ENCODE results near the gene TNFRSF1A.
"Not testable (repeated sequence)": the region's sequence is repeated elsewhere in the genome, so short reads cannot be mapped to it uniquely, and the experiment has no call there.

Gene TNFRSF1A

DNA sequence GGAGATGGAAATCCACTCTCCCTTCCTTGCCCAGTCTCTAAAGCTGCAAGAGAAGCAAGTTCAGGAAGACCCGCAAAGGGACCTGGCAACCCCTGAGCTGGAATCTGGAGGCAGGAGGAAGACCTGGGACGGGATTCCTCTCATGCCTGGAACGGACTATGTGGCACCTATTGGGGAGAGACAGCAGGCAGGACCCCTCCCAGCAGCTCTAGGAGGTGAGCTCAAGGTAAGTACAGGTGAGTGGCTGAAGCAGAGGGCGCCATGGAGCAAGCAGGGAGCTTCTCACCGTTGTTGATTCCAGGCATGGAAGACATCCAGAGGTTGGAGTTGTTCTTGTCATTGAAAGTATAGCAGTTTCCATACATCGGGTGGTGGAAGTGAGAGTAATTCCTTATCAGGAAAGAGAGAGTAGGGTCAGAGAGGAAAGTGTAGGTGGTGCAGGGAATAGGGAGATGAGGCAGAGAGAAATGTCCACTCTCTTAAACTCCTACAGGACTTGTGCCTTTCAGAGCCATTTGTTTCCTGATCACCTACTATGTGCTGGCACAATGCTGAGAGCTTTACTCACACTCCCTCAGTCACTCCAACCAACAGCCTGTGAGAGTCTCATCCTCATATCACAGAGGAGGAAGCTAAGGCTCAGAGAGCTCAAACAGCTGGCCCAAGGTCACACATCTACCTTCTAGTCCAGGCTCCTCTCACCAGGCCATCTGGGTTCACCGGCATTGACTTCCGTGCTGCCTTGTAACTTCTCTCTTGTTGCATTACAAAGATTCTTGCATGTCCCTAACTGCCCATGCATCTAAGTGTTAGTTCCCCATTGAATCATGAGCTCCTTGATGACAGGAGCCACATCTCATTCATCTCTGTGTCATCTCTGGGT, 13.9 kb upstream of the TNFRSF1A start:
- DNase-seq: no peak

DNA sequence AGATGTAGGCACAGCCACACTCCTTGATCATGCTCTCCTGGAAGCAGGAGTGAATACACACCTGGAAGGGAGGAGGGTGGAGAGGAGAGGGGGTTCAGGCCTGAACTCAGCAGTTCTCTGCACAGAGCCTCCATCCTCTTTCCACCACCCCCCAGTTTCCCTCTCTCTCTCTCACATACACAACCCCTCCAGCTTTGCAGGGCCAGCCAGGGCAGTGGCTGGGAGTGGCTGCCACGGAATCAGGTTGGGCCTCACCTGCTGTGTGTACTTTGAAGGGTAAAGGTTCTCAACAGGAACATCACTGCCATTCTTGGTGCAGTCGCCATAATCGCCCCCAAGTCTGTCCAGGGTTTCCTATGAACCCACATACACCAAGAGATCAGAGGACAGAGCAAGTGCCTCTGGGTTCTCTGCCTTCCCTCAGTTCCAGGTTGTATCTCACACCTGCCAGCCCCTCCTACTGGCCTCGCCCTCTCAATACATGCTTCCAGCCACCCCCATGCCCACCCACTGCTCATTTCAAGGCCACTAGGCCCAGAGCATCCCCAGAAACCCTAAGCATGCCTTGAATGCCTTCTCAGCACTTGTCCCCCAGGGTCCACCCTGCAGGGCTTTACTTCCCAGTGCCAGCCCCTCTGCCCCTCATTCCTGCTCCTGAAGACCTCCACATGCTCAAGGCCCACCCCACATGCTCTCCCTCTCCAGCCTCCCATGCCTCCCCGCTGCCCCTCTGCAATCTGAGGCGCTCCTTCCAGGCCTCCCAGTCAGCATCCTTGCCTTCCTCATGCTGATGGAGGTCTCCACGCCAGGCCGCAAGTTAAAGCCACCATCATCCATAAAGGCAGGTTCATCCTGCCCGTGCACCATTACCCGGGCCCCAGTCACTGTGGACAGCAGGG, 12.9 kb upstream of the TNFRSF1A start:
- DNase-seq: no peak

- no peak for DNase-seq
Measured at GRCh38 chr12:6352193-6353173, 10.6 kb upstream of the TNFRSF1A start.

GRCh38 chr12:6351622-6352021, 9.7 kb upstream of the TNFRSF1A start:
- DNase-seq: no peak

DNA sequence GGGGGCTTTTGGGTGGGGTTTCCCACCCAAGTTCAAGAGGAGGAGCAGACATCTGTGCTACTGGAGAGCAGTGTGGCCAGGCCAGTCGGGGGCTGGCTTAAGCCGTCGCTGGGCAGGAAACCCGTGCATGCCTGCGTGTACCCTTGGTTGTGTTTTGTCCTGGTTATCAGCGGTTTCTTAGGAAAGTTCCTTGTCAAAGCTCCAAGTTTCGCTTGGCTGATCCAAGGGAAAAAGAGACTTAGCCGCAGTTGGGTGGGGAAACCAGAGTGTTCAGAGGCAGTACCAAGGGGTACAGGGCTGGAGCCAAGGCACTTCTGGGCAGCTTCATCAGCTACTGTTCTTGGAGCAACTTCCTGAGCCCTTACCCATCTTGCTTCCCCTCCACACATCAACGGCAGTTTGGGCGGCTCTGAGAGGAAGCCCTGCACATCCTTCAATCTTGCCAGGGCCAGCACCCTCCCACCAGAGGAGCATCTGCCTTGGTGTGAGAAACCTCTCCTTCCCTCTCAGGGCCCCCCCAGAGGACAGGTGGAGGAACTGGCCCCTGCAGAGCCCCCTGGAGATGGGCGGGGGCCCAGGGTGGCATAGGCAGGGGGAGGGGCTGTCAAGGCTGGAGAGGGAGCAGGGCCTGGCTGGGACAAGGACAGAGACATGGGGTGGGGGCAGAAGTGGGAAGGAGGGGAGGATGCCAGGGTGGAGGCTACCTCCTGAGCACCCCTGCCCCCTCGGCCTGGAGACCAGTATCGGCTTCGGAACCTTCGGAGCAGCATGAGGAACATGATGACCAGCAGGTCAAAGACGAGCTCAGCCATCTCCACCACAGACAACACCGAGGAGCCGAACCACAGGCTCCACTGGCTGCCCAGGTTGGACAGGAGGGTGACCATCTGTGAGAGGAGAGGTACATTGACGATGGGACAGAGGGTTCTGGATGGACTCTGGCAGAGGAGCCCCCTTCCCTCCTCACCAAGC, 5.8 kb upstream of the TNFRSF1A start:
- no peak for DNase-seq

GRCh38 chr12:6346942-6347341, 5.1 kb upstream of the TNFRSF1A start:
- no peak for DNase-seq

GRCh38 chr12:6346235-6346832, 4.5 kb upstream of the TNFRSF1A start:
- DNase-seq: no peak

- DNase-seq: peak; percentile 67
Measured at GRCh38 chr12:6345319-6346091, 3.6 kb upstream of the TNFRSF1A start.

DNA sequence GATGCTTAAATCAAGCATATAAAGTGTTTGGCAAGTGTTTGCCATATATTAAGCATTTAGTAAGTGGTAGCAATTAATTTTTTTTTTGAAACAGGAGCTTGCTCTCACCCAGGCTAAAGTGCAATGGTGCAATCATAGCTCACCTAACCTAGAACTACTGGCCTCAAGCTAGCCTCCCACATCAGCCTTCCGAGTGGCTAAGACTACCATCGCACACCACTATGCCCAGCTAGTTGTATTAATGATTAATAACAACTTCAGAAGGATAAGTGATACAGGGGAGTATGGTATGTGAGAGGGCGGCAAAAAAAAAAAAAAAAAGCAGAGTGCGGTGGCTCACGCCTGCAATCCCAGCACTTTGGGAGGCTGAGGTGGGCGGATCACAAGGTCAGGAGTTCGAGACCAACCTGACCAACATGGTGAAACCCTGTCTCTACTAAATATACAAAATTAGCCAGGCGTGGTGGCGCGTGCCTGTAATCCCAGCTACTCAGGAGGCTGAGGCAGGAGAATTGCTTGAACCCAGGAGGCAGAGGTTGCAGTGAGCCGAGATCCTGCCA, 2.3 kb upstream of the TNFRSF1A start:
- not testable (repeated sequence) for DNase-seq

GRCh38 chr12:6343518-6343917, 1.6 kb upstream of the TNFRSF1A start:
- DNase-seq: no peak

- DNase-seq: no peak
Measured at GRCh38 chr12:6342140-6342889, 439 bp upstream of the TNFRSF1A start.

- no peak for DNase-seq
Measured at GRCh38 chr12:6340745-6341416, 995 bp downstream of the TNFRSF1A start.

DNA sequence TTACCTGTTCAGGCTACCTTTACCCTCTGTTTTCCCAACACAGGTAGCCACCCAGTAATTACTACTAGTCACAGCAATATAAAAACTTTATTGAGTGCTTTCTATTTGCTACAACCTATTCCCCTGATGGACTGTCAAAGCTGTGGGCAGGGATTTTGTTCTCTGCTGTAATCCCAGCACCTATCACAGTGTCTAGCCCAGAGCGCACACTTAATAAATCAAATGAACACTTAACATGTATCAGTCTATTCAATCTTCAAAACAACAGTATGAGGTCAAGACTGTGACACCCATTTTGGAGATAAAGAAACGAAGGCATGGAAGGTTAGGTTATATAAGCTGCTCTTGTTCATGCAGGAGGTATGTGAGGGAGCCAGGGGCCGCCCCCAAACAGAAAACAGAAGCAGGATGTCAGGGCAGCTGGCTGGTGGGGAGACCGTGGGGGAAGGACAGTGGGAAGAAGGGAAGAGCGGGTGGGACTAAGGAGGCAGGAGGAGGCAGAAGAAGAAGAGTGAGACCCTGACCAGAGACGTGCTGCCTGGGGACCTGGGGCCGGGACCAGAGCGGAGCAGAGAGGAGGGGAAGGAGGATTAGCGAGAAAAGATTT, 1.7 kb downstream of the TNFRSF1A start:
- no peak for DNase-seq

- DNase-seq: no peak
Measured at GRCh38 chr12:6338955-6339354, 2.9 kb downstream of the TNFRSF1A start.

GRCh38 chr12:6338536-6338935, 3.3 kb downstream of the TNFRSF1A start:
- DNase-seq: not testable (repeated sequence)

- DNase-seq: no peak
Measured at GRCh38 chr12:6337958-6338433, 3.9 kb downstream of the TNFRSF1A start.

All from T1000 (cell line).